GM18907 (cell line): ENCODE measurements around the gene CARS2.
"Not testable (repeated sequence)": the region's sequence is repeated elsewhere in the genome, so short reads cannot be mapped to it uniquely, and the experiment has no call there.

Experiments
- ATAC-seq: cut with Tn5 transposase; IDR thresholded peaks from one replicate; pipeline ENCODE4 v1.9.1; 2021; ENCODE audit warnings: mild to moderate bottlenecking, moderate library complexity; ENCODE audit not compliant: unreplicated experiment

CARS2 gene

DNA sequence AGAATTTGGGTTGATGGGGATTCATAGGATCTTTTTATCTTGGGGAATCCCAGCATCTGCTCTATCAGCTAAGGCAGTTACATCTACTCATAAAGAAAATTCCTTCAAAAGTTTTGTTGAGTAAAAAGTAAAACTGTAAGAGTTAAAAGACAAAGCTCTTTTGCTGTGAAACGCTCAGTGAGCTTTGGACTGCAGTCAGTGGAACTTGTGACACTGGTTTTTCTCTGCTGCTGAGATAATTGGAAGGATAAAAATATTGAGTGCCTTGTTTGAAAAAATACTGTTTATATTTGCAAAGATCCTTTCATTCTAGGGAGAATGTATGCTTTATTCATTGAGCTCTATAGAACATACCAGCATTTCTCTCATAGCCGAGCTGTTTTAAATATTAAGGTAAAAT is 85.3 kb downstream of the CARS2 start:
- no peak for ATAC-seq

DNA sequence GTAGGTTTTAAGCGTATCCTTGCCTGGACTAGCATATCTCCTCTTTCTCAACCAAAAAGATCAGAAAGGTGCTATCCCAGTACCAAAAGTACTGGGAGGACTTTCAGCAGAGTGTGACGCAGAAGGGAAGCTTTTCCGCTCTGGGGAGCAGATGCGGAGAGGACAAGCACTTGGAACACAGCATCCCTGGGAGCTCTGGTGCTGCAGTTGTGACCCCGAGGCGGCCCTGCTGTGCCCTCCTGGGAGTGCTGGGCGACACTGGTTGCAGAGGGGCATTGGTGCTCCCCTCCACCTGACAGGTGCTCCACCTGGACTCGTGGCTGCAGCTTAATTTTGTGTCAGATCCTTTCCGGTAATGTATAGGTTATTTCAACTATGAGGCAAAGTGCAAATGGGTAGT is 87.1 kb downstream of the CARS2 start:
- ATAC-seq: no peak

DNA sequence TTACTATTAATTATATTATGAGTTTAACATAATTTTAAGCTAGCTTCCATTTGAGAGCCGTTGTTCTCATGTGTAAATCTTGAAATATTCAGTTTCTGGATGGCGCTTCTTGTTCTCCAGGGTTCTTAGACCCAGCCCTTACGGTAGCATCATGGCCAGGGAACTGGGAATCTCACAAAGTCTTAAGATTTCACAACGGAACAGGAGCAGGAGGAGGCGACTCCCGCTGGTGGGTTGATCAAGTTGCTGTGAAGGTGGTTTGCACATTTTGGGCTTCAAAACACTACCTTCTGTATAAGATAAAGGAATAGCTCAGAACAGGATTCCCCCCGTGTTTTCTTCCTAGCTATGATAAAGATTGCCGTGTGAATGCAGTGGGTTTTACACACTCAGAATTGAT is 87.7 kb downstream of the CARS2 start:
- no peak for ATAC-seq

DNA sequence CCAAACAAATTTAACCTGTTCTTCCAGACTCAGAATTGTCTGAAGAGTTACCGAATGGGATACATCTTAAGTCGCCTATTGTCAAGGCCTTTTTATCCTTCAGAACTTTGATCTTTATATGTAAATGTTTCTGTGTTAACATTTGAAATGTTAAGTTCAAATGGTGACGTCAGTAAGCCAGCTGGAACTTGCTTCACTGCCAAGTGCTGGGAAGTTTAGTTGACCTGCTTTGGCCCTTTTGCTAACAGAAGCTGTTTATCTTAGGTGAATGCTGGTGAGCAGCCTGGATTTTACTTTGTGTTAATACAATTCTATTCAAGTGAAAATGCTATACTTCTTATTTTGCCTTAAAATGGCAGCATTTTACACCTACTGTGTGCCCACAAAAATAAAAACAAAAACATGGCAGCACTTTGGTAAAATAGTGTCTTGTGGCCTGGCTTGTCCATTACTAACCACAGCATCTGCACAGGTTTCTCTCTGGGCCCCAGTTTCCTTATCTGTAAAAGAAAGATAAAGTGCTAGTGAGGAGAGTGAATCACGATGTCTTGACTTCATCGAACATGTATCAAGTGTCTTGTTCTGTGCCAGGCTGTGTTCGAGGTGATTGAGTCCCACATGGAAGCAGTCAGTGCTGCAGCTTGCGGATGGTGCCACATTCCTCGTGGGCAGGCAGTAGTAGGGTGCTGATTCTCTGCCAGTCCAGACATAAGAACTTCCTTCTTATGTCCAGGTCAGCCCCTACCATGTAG is 88.4 kb downstream of the CARS2 start:
- no peak for ATAC-seq

DNA sequence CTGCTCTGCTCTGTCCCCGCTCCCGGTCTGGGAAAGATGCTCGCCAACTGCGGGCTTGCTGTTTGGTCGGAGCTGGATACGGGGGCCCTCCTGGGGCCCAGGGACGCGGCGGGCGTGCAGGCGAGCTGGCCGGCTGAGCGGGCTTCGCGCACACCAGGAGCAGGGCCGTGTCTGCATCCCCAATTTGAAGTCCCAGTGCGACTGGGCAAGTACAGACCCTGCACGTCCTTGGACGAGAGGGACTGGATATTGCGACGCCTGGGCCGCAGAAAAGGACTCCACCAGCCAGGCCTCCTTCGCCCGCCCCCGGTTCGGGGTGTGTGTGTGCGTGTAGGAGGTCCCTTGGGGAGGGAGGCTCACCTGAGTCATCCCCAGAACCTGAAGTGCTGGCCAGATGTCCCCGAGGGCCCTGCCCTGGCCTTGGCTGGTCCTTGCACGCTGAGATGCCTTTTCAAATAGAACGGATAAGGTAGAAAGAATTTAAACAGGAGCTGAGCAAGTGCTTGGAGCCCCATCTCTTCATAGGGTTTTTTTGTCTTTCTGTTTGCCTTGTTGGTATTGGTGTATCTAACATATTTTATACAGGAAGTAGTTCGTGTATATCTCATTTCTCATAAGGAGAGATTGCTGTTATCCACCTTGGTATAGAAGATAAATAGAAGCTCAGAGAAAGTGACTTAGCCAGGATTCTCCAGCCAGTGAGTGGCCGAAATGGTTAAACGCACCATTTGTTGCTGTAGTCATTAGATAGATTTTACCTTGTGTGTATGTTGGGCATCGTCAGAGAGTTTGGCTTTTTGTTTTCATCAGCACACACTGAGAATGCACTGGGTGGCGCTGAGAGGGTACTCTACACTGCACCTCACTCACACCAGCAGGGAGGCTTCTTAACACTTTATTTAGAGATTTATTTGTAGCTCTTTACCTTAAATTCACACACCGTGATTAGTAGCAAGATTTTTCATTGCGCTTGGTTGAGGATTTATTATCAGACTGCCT is 89.5 kb downstream of the CARS2 start:
- ATAC-seq: peak; percentile 57

DNA sequence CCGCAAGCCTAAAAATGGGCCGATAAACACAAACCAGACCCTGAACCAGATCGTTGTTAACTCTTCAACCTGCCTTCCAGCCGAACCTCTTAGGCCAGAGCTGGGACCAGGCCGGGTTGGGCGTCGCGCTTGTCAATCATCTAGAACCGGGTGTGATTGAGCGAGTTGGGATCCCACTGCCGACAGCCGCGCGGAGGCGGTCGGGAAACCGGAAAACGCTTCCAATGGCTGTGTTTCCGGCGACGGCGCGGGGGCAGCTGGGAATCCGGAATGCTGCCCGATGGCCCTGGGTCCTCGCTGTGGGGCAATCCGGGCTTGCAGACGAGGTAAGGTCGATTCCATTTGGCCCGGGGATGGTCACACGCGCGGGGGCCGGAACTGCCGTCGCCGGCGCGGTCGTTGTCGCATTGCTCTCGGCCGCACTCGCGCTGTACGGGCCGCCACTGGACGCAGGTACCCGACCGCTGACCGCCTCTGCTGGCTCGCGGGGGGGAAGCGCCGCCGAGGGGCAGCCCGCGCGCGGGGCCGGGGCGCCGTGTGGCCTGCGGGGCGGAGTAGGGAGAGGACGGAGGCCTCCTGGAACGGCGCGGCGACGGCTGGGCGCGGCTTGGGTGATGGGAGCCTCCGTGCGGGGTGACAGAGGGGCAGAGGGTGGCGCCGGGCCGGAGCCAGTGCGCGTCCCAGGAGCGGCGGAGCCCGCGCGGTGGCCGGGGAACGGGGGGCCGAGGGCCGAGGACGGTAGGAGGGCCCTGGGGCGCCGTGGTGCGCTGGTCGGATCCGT is 90.4 kb downstream of the CARS2 start, which contains the start of gene NAXD:
TSS of gene NAXD (plus strand) at position 224 of the 781 bp plus-strand sequence. CDS start at position 281, 57 bp downstream.
- peak; percentile 88 for ATAC-seq

GRCh38 chr13:110615005-110615321 is 91.0 kb downstream of the CARS2 start:
- no peak for ATAC-seq

DNA sequence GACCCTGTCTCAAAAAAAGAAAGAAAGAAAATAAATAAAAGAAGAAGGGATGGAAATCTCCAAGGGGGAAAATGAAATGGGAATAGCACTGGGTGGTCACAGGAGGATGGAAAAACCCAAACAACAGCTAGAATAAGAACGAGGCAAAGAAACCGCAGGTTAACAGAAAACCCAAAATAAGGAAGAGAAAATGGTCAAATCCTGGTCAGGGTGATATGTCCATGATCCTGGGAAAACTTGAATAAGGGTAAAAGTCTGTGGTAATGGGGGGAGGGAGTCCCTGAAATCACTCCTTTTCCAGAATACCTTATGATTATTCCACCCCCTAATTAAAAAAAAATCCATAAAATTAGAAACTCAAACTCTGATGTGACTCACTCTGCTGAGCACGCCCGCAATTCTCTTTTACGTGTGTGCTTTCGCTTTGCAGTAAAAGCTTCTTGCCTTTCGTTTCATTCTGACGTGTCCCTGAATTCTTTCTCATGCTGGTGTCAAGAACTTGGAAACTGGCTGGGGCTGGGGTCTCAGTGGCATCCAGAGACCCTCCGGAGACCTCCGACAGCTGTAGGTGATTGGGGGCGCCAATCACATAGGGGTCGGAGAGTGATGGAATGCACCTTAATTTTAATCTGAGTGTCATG is 94.8 kb downstream of the CARS2 start:
- no peak for ATAC-seq

GRCh38 chr13:110607675-110608224 is 98.2 kb downstream of the CARS2 start:
- ATAC-seq: no peak

- not testable (repeated sequence) for ATAC-seq
Measured at GRCh38 chr13:110606281-110606680, 99.6 kb downstream of the CARS2 start.

- no peak for ATAC-seq
Measured at GRCh38 chr13:110605132-110605531, 100.8 kb downstream of the CARS2 start.

- no peak for ATAC-seq
Measured at GRCh38 chr13:110600980-110601379, 104.9 kb downstream of the CARS2 start.

DNA sequence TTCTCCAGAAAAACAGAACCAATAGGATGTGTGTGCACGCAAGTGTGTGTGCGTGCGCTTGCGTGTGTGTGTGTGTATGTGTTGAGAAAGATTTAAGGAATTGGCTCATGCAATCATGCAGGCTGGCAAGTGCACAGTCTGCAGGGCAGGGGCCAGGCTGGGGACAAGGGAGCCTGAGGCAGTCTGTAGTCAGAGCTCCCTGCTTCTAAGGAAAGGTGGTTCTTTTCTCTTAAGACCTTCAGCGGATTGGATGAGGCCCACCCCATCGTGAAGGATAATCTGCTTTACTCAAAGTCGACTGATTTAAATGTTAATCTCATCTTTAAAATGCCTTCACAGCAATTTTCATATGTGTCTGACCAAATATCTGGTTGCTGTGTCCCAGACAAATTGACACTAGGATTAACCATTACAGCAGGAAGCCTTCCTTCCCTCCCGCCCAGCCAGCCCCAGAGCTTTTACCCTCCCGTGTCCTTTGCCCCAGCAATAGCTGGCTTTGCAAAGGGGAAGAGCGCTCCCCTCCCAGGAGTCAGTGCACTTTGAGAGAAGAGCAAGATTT is 105.6 kb downstream of the CARS2 start:
- ATAC-seq: no peak

- ATAC-seq: no peak
Measured at GRCh38 chr13:110597041-110597689, 108.8 kb downstream of the CARS2 start.

GRCh38 chr13:110593430-110594130 is 112.3 kb downstream of the CARS2 start:
- peak; percentile 65 for ATAC-seq

DNA sequence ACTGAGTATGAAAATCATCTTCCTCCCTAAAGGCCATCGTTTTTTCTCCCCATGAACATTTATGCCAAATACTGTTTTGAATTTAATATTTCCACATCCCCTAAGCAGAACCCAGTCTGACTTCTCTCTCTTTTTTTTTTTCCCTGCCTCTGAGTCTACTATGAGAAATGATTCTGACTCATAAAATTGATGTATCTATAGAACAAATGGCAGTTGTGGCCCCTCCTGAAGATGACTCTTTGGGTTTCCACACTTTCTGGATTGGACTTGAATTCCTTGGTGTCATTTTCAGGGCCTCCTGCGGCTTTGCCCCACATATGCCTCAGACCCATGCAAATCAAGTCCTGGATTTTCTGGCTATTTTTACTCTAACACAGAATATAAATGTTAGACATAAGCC is 113.3 kb downstream of the CARS2 start:
- no peak for ATAC-seq
